Activated T-cell treated with anti-CD3 and anti-CD28 coated beads, Interleukin-2, amount 50 U/mL, for 4 hours (primary cell): ENCODE measurements around the gene R3HCC1L. TPM values are rescaled to one million over a fixed set of nuclear protein-coding genes. Genes with fewer than 3 reads are reported as not detected.

Experiments used
- ATAC-seq, 2 donors: fragments of 200-7000 bp; cut with Tn5 transposase; one replicate each; pipeline ENCODE4 v1.10.0; 2021
- DNase-seq: peaks from one replicate; pipeline ENCODE4 v3.0.0-alpha.2; 2020
- H3K27me3 Mint-ChIP-seq: one replicate; pipeline ENCODE4 v1.8.0; 2021; ENCODE audit warnings: low read depth, mixed read lengths
- H3K36me3 Mint-ChIP-seq: one replicate; pipeline ENCODE4 v1.8.0; 2022; ENCODE audit warnings: mixed read lengths; ENCODE audit not compliant: insufficient read depth
- H3K4me1 Mint-ChIP-seq: one replicate; pipeline ENCODE4 v1.8.0; 2021; ENCODE audit warnings: low read depth, mixed read lengths
- H3K4me3 Mint-ChIP-seq: one replicate; pipeline ENCODE4 v1.8.0; 2021; ENCODE audit warnings: mild to moderate bottlenecking, moderate library complexity, mixed read lengths
- H3K9me3 Mint-ChIP-seq: one replicate; pipeline ENCODE4 v1.8.0; 2021; ENCODE audit warnings: mixed read lengths
- total RNA-seq, 3 donors: library from RNA; stranded (reverse); gene quantifications; one replicate each; pipeline ENCODE4 v1.2.1, GENCODE V29; 2021

The R3HCC1L gene
- total RNA-seq, 3 donors from 2014 or later, result 16.8 to 19.6 (median 18.9) TPM

GRCh38 chr10:98268694-98269431 is 134.4 kb downstream of the R3HCC1L start:
- no peaks in the 10 kb centered on the region for H3K4me1 Mint-ChIP-seq
- H3K27me3 Mint-ChIP-seq, result peaks cover 48% of the 10 kb centered on the region
- no peaks in the 10 kb centered on the region for H3K9me3 Mint-ChIP-seq
- ATAC-seq, result peak; percentile 17 to 18
- peak overlapping the region; percentile 60 for H3K4me3 Mint-ChIP-seq
- DNase-seq, result no peak
- no peaks in the 10 kb centered on the region for H3K36me3 Mint-ChIP-seq

- H3K9me3 Mint-ChIP-seq, result no peaks in the 10 kb centered on the region
- DNase-seq (no peak), ATAC-seq (no peak)
- no peaks in the 10 kb centered on the region for H3K4me1 Mint-ChIP-seq
- peaks cover 48% of the 10 kb centered on the region for H3K27me3 Mint-ChIP-seq
- H3K4me3 Mint-ChIP-seq, result no peak overlapping the region
- no peaks in the 10 kb centered on the region for H3K36me3 Mint-ChIP-seq
Measured at GRCh38 chr10:98269435-98269912, 135.0 kb downstream of the R3HCC1L start.

GRCh38 chr10:98270073-98270740 is 135.8 kb downstream of the R3HCC1L start:
- no peaks in the 10 kb centered on the region for H3K4me1 Mint-ChIP-seq
- peaks cover 48% of the 10 kb centered on the region for H3K27me3 Mint-ChIP-seq
- no peak overlapping the region for H3K4me3 Mint-ChIP-seq

DNA sequence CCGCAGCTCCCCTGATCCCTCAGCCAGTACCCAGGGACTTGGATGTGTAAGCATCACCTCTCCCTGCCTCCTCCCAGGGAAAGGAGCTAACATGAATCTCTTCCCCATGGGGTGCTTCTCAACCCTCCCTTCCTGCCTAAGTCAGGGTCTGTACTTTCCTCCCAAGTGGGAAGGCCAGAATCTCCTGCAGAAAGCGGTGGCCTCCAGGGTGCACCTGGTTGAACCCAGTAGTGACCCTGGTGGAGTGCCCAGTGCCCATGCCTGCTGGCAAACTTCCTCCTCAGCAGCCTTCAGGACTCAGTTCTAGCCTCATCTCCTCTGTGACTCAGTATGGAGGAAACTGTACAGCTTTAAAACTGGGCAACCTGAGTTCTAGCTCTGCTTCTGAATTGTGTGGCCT is 136.3 kb downstream of the R3HCC1L start:
- H3K4me1 Mint-ChIP-seq, result no peaks in the 10 kb centered on the region
- H3K27me3 Mint-ChIP-seq, result peaks cover 48% of the 10 kb centered on the region
- no peak for ATAC-seq
- no peaks in the 10 kb centered on the region for H3K36me3 Mint-ChIP-seq
- no peak for DNase-seq
- H3K4me3 Mint-ChIP-seq, result no peak overlapping the region
- no peaks in the 10 kb centered on the region for H3K9me3 Mint-ChIP-seq

More at GRCh38 chr10:98270073-98270740, 135.8 kb downstream of the R3HCC1L start:
- Mint-ChIP-seq H3K9me3 (no peaks in the 10 kb centered on the region), H3K36me3 (no peaks in the 10 kb centered on the region)
- ATAC-seq (no peak), DNase-seq (no peak)

GRCh38 chr10:98272245-98272644 is 137.8 kb downstream of the R3HCC1L start:
- Mint-ChIP-seq H3K4me1 (no peaks in the 10 kb centered on the region), H3K4me3 (no peak overlapping the region), H3K36me3 (no peaks in the 10 kb centered on the region), H3K9me3 (no peaks in the 10 kb centered on the region), H3K27me3 (peaks cover 37% of the 10 kb centered on the region)
- no peak for DNase-seq
- ATAC-seq, result no peak

DNA sequence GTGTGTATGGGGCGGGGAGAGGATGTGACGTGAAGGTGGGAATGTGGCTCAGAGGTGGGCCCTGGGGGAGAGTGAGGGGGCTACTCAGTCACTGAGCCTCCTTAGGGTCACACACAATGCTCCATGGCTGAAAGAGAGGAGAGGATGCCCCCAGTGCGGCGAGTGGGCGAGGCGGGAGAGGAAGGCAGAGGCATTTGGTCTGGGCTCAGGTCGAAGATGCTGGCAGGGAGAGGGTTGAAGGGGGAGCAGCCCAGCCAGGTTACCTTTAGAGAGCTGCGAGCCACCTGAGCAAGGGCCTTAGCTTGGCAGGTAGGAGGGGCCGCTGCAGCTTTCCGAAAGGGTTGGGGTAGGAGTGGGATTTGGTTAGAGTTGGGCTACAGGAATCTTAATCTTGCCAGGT is 138.2 kb downstream of the R3HCC1L start:
- no peaks in the 10 kb centered on the region for H3K9me3 Mint-ChIP-seq
- ATAC-seq, result no peak
- H3K4me3 Mint-ChIP-seq, result no peak overlapping the region
- no peaks in the 10 kb centered on the region for H3K36me3 Mint-ChIP-seq
- no peak for DNase-seq
- peaks cover 34% of the 10 kb centered on the region for H3K27me3 Mint-ChIP-seq
- H3K4me1 Mint-ChIP-seq, result no peaks in the 10 kb centered on the region

DNA sequence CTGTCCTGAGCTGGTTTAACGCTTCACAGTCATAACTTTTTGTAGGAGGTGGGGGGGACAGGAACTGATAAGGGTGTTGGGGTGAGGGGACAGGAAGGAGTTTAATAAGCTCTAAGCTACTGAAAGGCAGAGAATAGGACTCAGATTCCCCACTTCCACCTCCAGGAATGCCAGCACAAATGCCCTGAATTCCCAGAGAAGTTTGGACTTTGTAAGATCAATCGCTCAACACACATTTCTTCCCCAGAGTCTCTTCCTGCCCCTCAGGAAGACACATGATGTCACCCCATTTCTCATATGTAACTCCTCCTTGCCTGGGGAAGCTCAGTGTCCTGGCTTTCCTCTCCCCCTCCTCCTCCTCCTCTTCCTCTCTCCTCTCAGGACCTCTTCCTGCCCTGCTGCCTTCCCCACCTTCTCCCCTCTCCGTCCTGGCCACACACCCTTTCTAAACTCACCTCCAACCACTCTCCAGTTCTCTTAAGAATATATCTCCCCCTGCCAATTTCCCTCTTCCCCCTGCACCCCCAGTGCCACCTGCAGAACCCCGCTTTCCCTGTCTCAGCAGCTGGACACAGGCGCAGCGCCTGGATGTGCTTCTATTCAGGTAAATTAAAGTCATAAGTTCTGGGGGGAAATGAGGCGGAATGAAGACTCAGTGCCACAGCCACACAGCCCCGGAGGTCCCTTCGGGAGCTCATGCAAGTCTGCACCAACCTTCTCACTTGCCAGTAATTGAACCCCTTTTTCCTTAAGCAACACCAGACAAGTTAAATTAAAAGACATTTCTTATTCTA is 138.8 kb downstream of the R3HCC1L start:
- peaks cover 33% of the 10 kb centered on the region for H3K27me3 Mint-ChIP-seq
- DNase-seq, result no peak
- no peak for ATAC-seq
- no peaks in the 10 kb centered on the region for H3K36me3 Mint-ChIP-seq
- H3K9me3 Mint-ChIP-seq, result no peaks in the 10 kb centered on the region
- H3K4me1 Mint-ChIP-seq, result no peaks in the 10 kb centered on the region
- no peak overlapping the region for H3K4me3 Mint-ChIP-seq

- H3K9me3 Mint-ChIP-seq, result no peaks in the 10 kb centered on the region
- no peaks in the 10 kb centered on the region for H3K4me1 Mint-ChIP-seq
- peaks cover 25% of the 10 kb centered on the region for H3K27me3 Mint-ChIP-seq
- H3K36me3 Mint-ChIP-seq, result no peaks in the 10 kb centered on the region
- DNase-seq, result no peak
- H3K4me3 Mint-ChIP-seq, result no peak overlapping the region
- no peak for ATAC-seq
Measured at GRCh38 chr10:98274562-98274961, 140.1 kb downstream of the R3HCC1L start.

DNA sequence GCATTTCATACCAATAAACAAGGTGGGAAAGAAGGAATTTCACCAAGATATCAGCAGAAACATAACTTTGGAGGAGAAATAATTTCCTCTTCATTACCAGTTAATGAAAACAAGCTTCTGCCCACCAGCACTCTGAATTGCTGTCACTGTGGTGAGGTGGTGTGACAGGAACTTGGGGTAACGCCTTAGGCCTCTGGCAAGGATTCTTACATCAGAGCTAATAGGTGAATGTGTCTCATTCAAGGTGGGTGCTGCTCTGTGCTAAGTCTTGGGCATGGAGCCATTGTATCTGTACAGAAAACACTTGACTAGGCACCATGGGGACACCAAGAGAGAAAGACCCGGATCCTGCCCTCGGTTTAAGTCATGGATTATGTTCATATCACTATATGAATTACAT is 141.9 kb downstream of the R3HCC1L start:
- ATAC-seq, result no peak

GRCh38 chr10:98285416-98285815 is 151.0 kb downstream of the R3HCC1L start:
- Mint-ChIP-seq H3K36me3 (no peaks in the 10 kb centered on the region), H3K4me1 (no peaks in the 10 kb centered on the region), H3K4me3 (no peak overlapping the region), H3K27me3 (peaks cover 13% of the 10 kb centered on the region), H3K9me3 (peaks cover 18% of the 10 kb centered on the region)
- ATAC-seq, result no peak
- DNase-seq, result no peak

More for the DNA sequence above, 141.9 kb downstream of the R3HCC1L start:
- peaks cover 7% of the 10 kb centered on the region for H3K9me3 Mint-ChIP-seq
- H3K27me3 Mint-ChIP-seq, result peaks cover 16% of the 10 kb centered on the region
- no peaks in the 10 kb centered on the region for H3K4me1 Mint-ChIP-seq
- no peak for DNase-seq
- no peak overlapping the region for H3K4me3 Mint-ChIP-seq
- no peaks in the 10 kb centered on the region for H3K36me3 Mint-ChIP-seq

GRCh38 chr10:98286419-98286818 is 152.0 kb downstream of the R3HCC1L start:
- Mint-ChIP-seq H3K9me3 (peaks cover 10% of the 10 kb centered on the region), H3K27me3 (peaks cover 13% of the 10 kb centered on the region), H3K4me3 (no peak overlapping the region), H3K36me3 (no peaks in the 10 kb centered on the region), H3K4me1 (no peaks in the 10 kb centered on the region)
- no peak for ATAC-seq
- DNase-seq, result no peak

DNA sequence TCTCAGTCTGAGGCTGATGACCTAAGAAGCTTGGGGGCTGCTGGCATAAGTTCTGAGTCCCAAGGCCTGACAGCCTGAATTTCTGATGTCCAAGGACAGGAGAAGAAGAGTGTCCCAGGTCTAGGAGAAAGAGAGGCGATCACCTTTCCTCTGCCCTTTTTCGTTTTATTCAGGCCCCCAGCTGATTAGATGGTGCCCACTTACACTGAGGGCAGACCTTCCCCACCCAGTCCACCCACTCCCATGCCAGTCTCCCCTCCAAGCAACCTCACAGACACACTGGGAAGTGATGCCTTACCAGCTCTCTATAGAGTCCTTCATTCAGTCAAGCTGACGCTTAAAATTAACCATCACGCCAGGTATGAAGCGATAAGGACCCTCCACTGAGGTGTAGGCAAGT is 152.9 kb downstream of the R3HCC1L start:
- Mint-ChIP-seq H3K9me3 (peaks cover under 1% of the 10 kb centered on the region), H3K4me3 (no peak overlapping the region), H3K36me3 (no peaks in the 10 kb centered on the region), H3K4me1 (no peaks in the 10 kb centered on the region), H3K27me3 (peaks cover 10% of the 10 kb centered on the region)
- DNase-seq (no peak), ATAC-seq (no peak)

DNA sequence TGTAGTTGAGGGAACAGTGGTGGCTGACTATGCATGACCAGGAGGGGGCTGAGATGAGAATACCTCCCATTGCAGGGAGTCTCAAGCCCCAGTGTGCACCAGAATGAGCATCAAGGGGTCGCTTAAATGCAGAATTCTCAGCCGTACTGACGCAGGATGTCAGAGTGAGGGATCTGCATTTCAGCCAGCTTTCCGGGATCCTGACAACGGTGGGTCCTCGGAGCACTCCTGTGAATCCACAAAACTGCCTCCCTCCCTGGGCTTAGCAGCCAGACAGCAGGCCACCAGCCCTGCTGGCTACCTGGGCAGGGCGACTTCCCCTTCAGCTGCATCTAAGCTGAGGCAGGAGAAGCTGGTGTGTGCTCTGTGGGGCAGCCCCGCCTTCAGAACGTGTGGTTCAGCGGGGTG is 155.3 kb downstream of the R3HCC1L start:
- DNase-seq (no peak), ATAC-seq (no peak)
- Mint-ChIP-seq H3K27me3 (peaks cover 16% of the 10 kb centered on the region), H3K4me1 (no peaks in the 10 kb centered on the region), H3K36me3 (no peaks in the 10 kb centered on the region), H3K4me3 (no peak overlapping the region), H3K9me3 (no peaks in the 10 kb centered on the region)

DNA sequence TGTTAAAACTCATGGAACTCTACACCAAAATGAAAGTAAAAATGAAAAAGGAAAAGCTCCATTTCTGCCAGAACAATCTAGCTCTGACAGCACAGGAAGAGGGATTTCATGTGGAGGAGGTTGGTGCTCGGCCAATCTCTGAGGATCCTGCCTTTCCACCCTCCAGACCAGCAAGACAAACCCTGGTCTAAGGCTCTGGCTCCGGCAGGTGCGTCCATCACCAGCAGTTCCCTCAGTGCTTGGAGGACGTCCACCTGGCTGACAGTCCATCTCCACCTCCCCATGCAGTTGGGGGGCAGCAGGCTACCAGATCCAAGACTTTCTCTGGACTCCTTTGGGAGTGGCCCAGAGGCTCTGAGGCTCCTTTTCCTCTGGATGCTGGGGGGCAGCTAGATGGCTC is 158.5 kb downstream of the R3HCC1L start:
- no peaks in the 10 kb centered on the region for H3K36me3 Mint-ChIP-seq

More for the DNA sequence above, 158.5 kb downstream of the R3HCC1L start:
- H3K4me3 Mint-ChIP-seq, result no peak overlapping the region
- no peak for DNase-seq
- no peak for ATAC-seq
- peaks cover 15% of the 10 kb centered on the region for H3K27me3 Mint-ChIP-seq
- H3K4me1 Mint-ChIP-seq, result peaks cover 2% of the 10 kb centered on the region
- H3K9me3 Mint-ChIP-seq, result no peaks in the 10 kb centered on the region
